ENCODE measurements around the gene RIC8B. TPM values are rescaled to one million over a fixed set of nuclear protein-coding genes. Genes with fewer than 3 reads are reported as not detected.

Gene RIC8B
- total RNA-seq, 2 donors from 2014 or later: 19.6 to 23.3 TPM

GRCh38 chr12:106885541-106886249 lies 111.2 kb downstream of the RIC8B start:
- no peak for DNase-seq
- H3K9ac ChIP-seq (ENCODE audit: extremely low read depth, low read length, poor library complexity, severe bottlenecking): no peak overlapping the region
- peaks cover 27% of the 10 kb centered on the region for H3K36me3 ChIP-seq (ENCODE audit: control insufficient read depth, insufficient read depth, low read length)
- Mint-ChIP-seq H3K27me3 (ENCODE audit: insufficient read depth) (no peaks in the 10 kb centered on the region), H3K4me1 (peaks cover 35% of the 10 kb centered on the region), H3K9me3 (no peaks in the 10 kb centered on the region), H3K36me3 (ENCODE audit: low read depth) (peaks cover 30% of the 10 kb centered on the region), H3K4me3 (no peak overlapping the region), H3K27ac (no peak overlapping the region)
- H3K27ac ChIP-seq (ENCODE audit: low read depth, low read length): no peak overlapping the region
- 92% methylated on average over 4 of the region's 4 CpGs for WGBS, 2 experiments (ENCODE audit: insufficient coverage in 1 of 2, insufficient read length in 1 of 2)
- peaks cover 13% of the 10 kb centered on the region for H3K4me1 ChIP-seq (ENCODE audit: control insufficient read depth, insufficient read depth, low read length)
- no peak overlapping the region for H3K4me3 ChIP-seq (ENCODE audit: low read length)
- H3K27me3 ChIP-seq (ENCODE audit: control insufficient read depth, insufficient read depth, low read length, poor library complexity, severe bottlenecking): no peaks in the 10 kb centered on the region
- H3K9me3 ChIP-seq (ENCODE audit: control insufficient read depth, low read length): no peaks in the 10 kb centered on the region
- TF ChIP-seq, protein P1, sequence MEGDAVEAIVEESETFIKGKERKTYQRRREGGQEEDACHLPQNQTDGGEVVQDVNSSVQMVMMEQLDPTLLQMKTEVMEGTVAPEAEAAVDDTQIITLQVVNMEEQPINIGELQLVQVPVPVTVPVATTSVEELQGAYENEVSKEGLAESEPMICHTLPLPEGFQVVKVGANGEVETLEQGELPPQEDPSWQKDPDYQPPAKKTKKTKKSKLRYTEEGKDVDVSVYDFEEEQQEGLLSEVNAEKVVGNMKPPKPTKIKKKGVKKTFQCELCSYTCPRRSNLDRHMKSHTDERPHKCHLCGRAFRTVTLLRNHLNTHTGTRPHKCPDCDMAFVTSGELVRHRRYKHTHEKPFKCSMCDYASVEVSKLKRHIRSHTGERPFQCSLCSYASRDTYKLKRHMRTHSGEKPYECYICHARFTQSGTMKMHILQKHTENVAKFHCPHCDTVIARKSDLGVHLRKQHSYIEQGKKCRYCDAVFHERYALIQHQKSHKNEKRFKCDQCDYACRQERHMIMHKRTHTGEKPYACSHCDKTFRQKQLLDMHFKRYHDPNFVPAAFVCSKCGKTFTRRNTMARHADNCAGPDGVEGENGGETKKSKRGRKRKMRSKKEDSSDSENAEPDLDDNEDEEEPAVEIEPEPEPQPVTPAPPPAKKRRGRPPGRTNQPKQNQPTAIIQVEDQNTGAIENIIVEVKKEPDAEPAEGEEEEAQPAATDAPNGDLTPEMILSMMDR (conservative IDR thresholded peaks at IDR 0.05): no peak

DNA sequence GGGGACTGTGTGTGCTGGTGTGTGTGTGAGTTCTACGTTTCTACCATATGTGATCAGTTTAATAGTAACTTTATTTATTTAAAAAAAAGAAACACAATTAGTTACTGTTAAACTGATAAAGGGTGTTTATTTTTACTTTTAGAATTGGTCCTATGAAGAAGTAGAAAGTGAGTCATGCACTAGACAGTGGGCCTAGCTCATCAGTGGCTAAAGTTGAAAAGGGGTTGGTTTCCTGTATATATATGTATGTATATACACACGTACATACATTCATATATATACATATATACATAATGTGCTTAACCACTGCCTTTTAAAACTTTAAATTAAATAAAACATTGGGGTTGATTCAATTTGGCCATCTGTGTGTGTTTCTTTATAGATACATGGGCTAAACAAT lies 112.5 kb downstream of the RIC8B start:
- H3K36me3 ChIP-seq (ENCODE audit: control insufficient read depth, insufficient read depth, low read length): peaks cover 21% of the 10 kb centered on the region
- no peaks in the 10 kb centered on the region for H3K27me3 ChIP-seq (ENCODE audit: control insufficient read depth, insufficient read depth, low read length, poor library complexity, severe bottlenecking)
- DNase-seq: no peak
- no peak overlapping the region for H3K27ac ChIP-seq (ENCODE audit: low read depth, low read length)
- Mint-ChIP-seq H3K27ac (no peak overlapping the region), H3K4me3 (no peak overlapping the region), H3K9me3 (no peaks in the 10 kb centered on the region), H3K36me3 (ENCODE audit: low read depth) (peaks cover 18% of the 10 kb centered on the region), H3K27me3 (ENCODE audit: insufficient read depth) (no peaks in the 10 kb centered on the region), H3K4me1 (peaks cover 41% of the 10 kb centered on the region)
- H3K4me3 ChIP-seq (ENCODE audit: low read length): no peak overlapping the region
- TF ChIP-seq, protein P1 (conservative IDR thresholded peaks at IDR 0.05): no peak
- H3K9ac ChIP-seq (ENCODE audit: extremely low read depth, low read length, poor library complexity, severe bottlenecking): no peak overlapping the region
- H3K4me1 ChIP-seq (ENCODE audit: control insufficient read depth, insufficient read depth, low read length): peaks cover 15% of the 10 kb centered on the region
- WGBS, 2 experiments (ENCODE audit: insufficient coverage in 1 of 2, insufficient read length in 1 of 2): no CpG with 5 or more reads among the region's 2 CpGs
- H3K9me3 ChIP-seq (ENCODE audit: control insufficient read depth, low read length): no peaks in the 10 kb centered on the region

DNA sequence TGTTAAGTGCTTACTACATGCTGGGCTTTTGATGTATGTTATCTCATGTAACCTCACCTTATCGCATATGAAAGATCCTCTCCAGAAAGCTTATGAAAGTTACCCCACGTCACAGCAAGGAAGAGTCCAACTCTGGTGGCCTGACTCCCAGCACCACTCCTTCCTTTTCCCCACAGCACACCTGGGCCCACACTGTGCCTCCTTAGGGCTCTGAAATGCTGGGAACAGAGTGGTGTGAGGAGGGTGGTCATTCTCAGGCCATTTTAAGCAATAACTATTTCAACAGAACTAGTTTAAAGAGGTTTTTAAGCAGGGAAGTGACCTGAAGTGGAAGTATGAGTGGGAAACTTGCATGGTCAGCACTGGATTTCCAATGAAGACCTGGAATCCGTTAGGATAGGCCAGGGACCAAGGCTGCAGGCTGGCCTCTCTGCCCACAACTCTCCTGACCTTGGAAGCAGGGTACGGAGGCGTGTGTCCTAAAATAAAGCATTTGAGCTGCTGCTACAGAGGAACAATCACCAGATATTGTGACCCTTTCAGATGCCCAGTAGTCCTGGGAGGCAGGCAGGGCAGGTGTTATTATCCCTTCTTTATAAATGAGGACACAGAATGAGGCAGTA lies 114.0 kb downstream of the RIC8B start:
- Histone ChIP-seq H3K4me1 (ENCODE audit: control insufficient read depth, insufficient read depth, low read length) (peaks cover 19% of the 10 kb centered on the region), H3K27ac (ENCODE audit: low read depth, low read length) (no peak overlapping the region), H3K4me3 (ENCODE audit: low read length) (no peak overlapping the region), H3K36me3 (ENCODE audit: control insufficient read depth, insufficient read depth, low read length) (peaks cover 16% of the 10 kb centered on the region), H3K9ac (ENCODE audit: extremely low read depth, low read length, poor library complexity, severe bottlenecking) (no peak overlapping the region), H3K27me3 (ENCODE audit: control insufficient read depth, insufficient read depth, low read length, poor library complexity, severe bottlenecking) (no peaks in the 10 kb centered on the region), H3K9me3 (ENCODE audit: control insufficient read depth, low read length) (no peaks in the 10 kb centered on the region)
- Mint-ChIP-seq H3K9me3 (no peaks in the 10 kb centered on the region), H3K4me3 (no peak overlapping the region), H3K4me1 (peaks cover 46% of the 10 kb centered on the region), H3K27ac (no peak overlapping the region), H3K27me3 (ENCODE audit: insufficient read depth) (no peaks in the 10 kb centered on the region), H3K36me3 (ENCODE audit: low read depth) (peaks cover 9% of the 10 kb centered on the region)
- DNase-seq: no peak
- 66 to 94% methylated on average over 2 to 5 of the region's 5 CpGs for WGBS, 2 experiments (ENCODE audit: insufficient coverage in 1 of 2, insufficient read length in 1 of 2)
- TF ChIP-seq, protein P1 (conservative IDR thresholded peaks at IDR 0.05): no peak

All from endodermal cell (in vitro differentiated cells).